K562 (cell line): ENCODE measurements around the gene LRCH1. TPM values are rescaled to one million over a fixed set of nuclear protein-coding genes. Genes with fewer than 3 reads are reported as not detected.

Source experiments
- ATAC-seq: fragments of 200-7000 bp; cut with Tn5 transposase; 3 replicates; pipeline ENCODE4 v1.9.1; 2020; ENCODE audit warnings: moderate library complexity
- BruUV-seq: library from RNA; stranded (reverse); fragments of 400-500 nt; replicated peaks from 2 replicates; lab custom pipeline; 2021; lab: Mats Ljungman, UMichigan
- CTCF ChIA-PET: fragments of 300-600 bp; formaldehyde crosslinking; extraction: SDS; loops from one replicate; lab custom pipeline; 2021; ENCODE audit warnings: low intra/inter-chr PET ratio; lab: Yijun Ruan, JAX
- POLR2A ChIA-PET: fragments of 300-600, 350-650 bp; sonication (Branson Sonifier 250); formaldehyde crosslinking; extraction: SDS; loops from one replicate; lab custom pipeline; 2021; ENCODE audit warnings: antibody characterized with exemption, inconsistent platforms; lab: Yijun Ruan, JAX
- DNase-seq, 4 experiments: peaks; one replicate each; pipeline versions ENCODE4 v3.0.0 to v3.0.0-alpha.2; 2011 to 2018; ENCODE audit warnings: low spot score in 3 of 4, mixed read lengths in 3 of 4; ENCODE audit errors: extremely low read depth in 1 of 4
- FAIRE-seq: peaks from 2 replicates; lab custom pipeline; 2011; peaks lifted over from hg19 to GRCh38; lab: Jason Lieb, UNC
- H2AFZ ChIP-seq: 2 replicates; pipeline ENCODE4 v1.6.0; 2011; ENCODE audit warnings: low read depth, low read length, control low read depth, inconsistent platforms
- H3K27ac ChIP-seq: fragments of 200-600 bp; 3 replicates; pipeline ENCODE4 v1.8.0; 2011; ENCODE audit warnings: low read depth, mild to moderate bottlenecking, control low read depth, inconsistent platforms, low read length, moderate library complexity, mixed read lengths; ENCODE audit errors: extremely low read depth
- H3K27me3 ChIP-seq, 2 experiments: fragments of 300-600 bp in 1 of 2; 2 replicates in 1 of 2; 3 replicates in 1 of 2; pipeline versions ENCODE4 v1.6.0 to v1.8.0; 2011; ENCODE audit warnings: inconsistent platforms in 2 of 2, low read length in 2 of 2, mild to moderate bottlenecking in 1 of 2, mixed read lengths in 1 of 2, moderate library complexity in 1 of 2; ENCODE audit not compliant: control insufficient read depth in 2 of 2, insufficient read depth in 2 of 2
- H3K36me3 ChIP-seq: fragments of 300-600 bp; 3 replicates; pipeline ENCODE4 v1.8.0; 2011; ENCODE audit warnings: mild to moderate bottlenecking, low read length, inconsistent platforms; ENCODE audit not compliant: control insufficient read depth, insufficient read depth
- H3K4me1 ChIP-seq, 2 experiments: fragments of 200-600 bp in 1 of 2; replicated peaks in 1 of 2; 2 replicates in 1 of 2; 3 replicates in 1 of 2; pipeline versions ENCODE4 v1.5.1 to v1.8.0; 2011; ENCODE audit warnings: inconsistent platforms in 2 of 2, low read length in 2 of 2, mild to moderate bottlenecking in 1 of 2, mixed read lengths in 1 of 2, moderate library complexity in 1 of 2; ENCODE audit not compliant: control insufficient read depth in 2 of 2, insufficient read depth in 2 of 2
- H3K4me2 ChIP-seq: 2 replicates; pipeline ENCODE4 v1.6.1; 2011; ENCODE audit warnings: low read length, control low read depth, inconsistent platforms, mixed read lengths; ENCODE audit not compliant: insufficient read depth
- H3K4me3 ChIP-seq: fragments of 200-600 bp; sonication (generic), shearing (Covaris generic); 2 replicates; pipeline ENCODE4 v1.5.1; 2016; ENCODE audit warnings: control low read depth, inconsistent platforms
- H3K79me2 ChIP-seq: fragments of 200-600 bp; 3 replicates; pipeline ENCODE4 v1.8.0; 2011; ENCODE audit warnings: low read length, inconsistent platforms; ENCODE audit not compliant: control insufficient read depth, insufficient read depth
- H3K9ac ChIP-seq, 2 experiments: 2 replicates each; pipeline versions ENCODE4 v1.6.0 to v1.6.1; 2011; ENCODE audit warnings: low read depth in 2 of 2, low read length in 2 of 2, control low read depth in 1 of 2, inconsistent platforms in 1 of 2, mild to moderate bottlenecking in 1 of 2, mixed read lengths in 1 of 2; ENCODE audit not compliant: insufficient read depth in 1 of 2
- H3K9me1 ChIP-seq: one replicate; pipeline ENCODE4 v1.6.0; 2011; ENCODE audit warnings: inconsistent platforms, mild to moderate bottlenecking, low read length, moderate library complexity; ENCODE audit not compliant: control insufficient read depth, insufficient read depth
- H3K9me3 ChIP-seq: replicated peaks from 2 replicates; pipeline ENCODE4 v1.5.1; 2011; ENCODE audit warnings: low read depth, low read length, inconsistent platforms; ENCODE audit not compliant: control insufficient read depth, insufficient read depth
- H4K20me1 ChIP-seq: replicated peaks from 2 replicates; pipeline ENCODE4 v1.6.1; 2011; ENCODE audit warnings: low read length, inconsistent platforms, mixed read lengths; ENCODE audit not compliant: control insufficient read depth, insufficient read depth
- BRD4 ChIP-seq: fragments of 200-600 bp; sonication (generic); IDR thresholded peaks from 2 replicates; pipeline ENCODE4 v1.6.1; 2017; ENCODE audit warnings: inconsistent platforms
- DPF2 ChIP-seq: fragments of 450-650 bp; IDR thresholded peaks from 2 replicates; pipeline ENCODE4 v1.6.1; 2016
- ESRRA ChIP-seq: fragments of 450-650 bp; IDR thresholded peaks from 2 replicates; pipeline ENCODE4 v1.6.1; 2014; ENCODE audit warnings: low read depth, mild to moderate bottlenecking, moderate library complexity, borderline replicate concordance
- ILF3 ChIP-seq: fragments of 450-650 bp; IDR thresholded peaks from 2 replicates; pipeline ENCODE4 v1.6.1; 2018; ENCODE audit warnings: antibody characterized with exemption, mild to moderate bottlenecking, moderate library complexity, borderline replicate concordance
- KDM4B ChIP-seq, 2 experiments: fragments of 450-650 bp in 1 of 2; sonication (generic) in 1 of 2; IDR thresholded peaks; 2 replicates each; pipeline ENCODE4 v1.6.1; 2016 to 2017; ENCODE audit warnings: borderline replicate concordance in 2 of 2, antibody characterized with exemption in 1 of 2, low read depth in 1 of 2, mild to moderate bottlenecking in 1 of 2
- TAF9B ChIP-seq: fragments of 450-650 bp; IDR thresholded peaks from 2 replicates; pipeline ENCODE4 v1.6.1; 2018; ENCODE audit warnings: mild to moderate bottlenecking; ENCODE audit not compliant: partially characterized antibody
- TARDBP ChIP-seq: fragments of 450-650 bp; IDR thresholded peaks from 2 replicates; pipeline ENCODE4 v1.6.1; 2016
- TBP ChIP-seq: optimal IDR thresholded peaks from 2 replicates; pipeline ENCODE3; 2011; ENCODE audit warnings: low read depth, low read length, improper control_type of control experiment
- THAP12 ChIP-seq: fragments of 250-450 bp; sonication (Bioruptor Pico); IDR thresholded peaks from 2 replicates; pipeline ENCODE4 v1.9.0; 2021; ENCODE audit warnings: mild to moderate bottlenecking, inconsistent platforms
- ZBTB7A ChIP-seq: IDR thresholded peaks from 2 replicates; pipeline ENCODE4 v1.6.1; 2011; ENCODE audit warnings: low read depth, mild to moderate bottlenecking, low read length, moderate library complexity, borderline replicate concordance; ENCODE audit not compliant: control insufficient read depth
- ZKSCAN8 ChIP-seq: fragments of 200-800 bp; sonication (Bioruptor generic); IDR thresholded peaks from 2 replicates; pipeline ENCODE4 v1.6.1; 2016; ENCODE audit warnings: missing genetic modification characterization, missing compliant biosample characterization
- ZNF23 ChIP-seq: fragments of 250-450 bp; sonication (Bioruptor Pico); IDR thresholded peaks from 2 replicates; pipeline ENCODE4 v1.4.0; 2020; ENCODE audit warnings: mild to moderate bottlenecking
- ZSCAN32 ChIP-seq: fragments of 450-650 bp; formaldehyde crosslinking; IDR thresholded peaks from 2 replicates; pipeline ENCODE4 v1.4.0; 2020; ENCODE audit warnings: mild to moderate bottlenecking, moderate library complexity
- WGBS: fragments of 100-300 bp; shearing (Covaris generic); methylation state at CpG from one replicate; pipeline ENCODE4 v1.1.6; 2016; ENCODE audit warnings: low coverage, mixed read lengths; ENCODE audit not compliant: insufficient coverage; ENCODE audit errors: missing lambda C conversion rate; 5-methylcytosine and 5-hydroxymethylcytosine counted together
- in situ Hi-C: fragments of 300-500 bp; cut with MboI; formaldehyde crosslinking; loops from 4 replicates; pipeline ENCODE4 v1.15.0; 2018; ENCODE audit warnings: inconsistent platforms, mixed read lengths
- intact Hi-C: fragments of 100-400 bp; cut with micrococcal nuclease; formaldehyde crosslinking; loops from 2 replicates; pipeline ENCODE4 v1.14.2; 2022
- polyA plus RNA-seq, 8 experiments: library from polyadenylated mRNA; depleted of rRNA in 4 of 8; stranded (reverse) in 5 of 8; unstranded in 3 of 8; fragments of >200 nt; fragmentation: Nextera tagmentation in 2 of 8; fragmentation: Illumina TruSeq in 1 of 8; extraction: Ambion mirVana in 2 of 8; extraction: Trizol in 1 of 8; gene quantifications; 2 replicates each; pipeline versions ENCODE4 v1.2.1 to v1.2.3, GENCODE V29; 2011 to 2014; ENCODE audit warnings: inconsistent platforms in 1 of 8, missing spikeins in 1 of 8
- total RNA-seq, 7 experiments: library from RNA; depleted of rRNA in 6 of 7; stranded (reverse); fragments of >200 nt in 6 of 7; fragmentation: Illumina TruSeq in 2 of 7; extraction: Trizol in 2 of 7; gene quantifications; 2 replicates each; pipeline versions ENCODE4 v1.2.1 to v1.2.3, GENCODE V29; 2011 to 2021; ENCODE audit warnings: low replicate concordance in 1 of 7
- TF ChIP-seq, protein P1 (sequence below): sonication (generic); formaldehyde crosslinking; IDR thresholded peaks from 2 replicates; pipeline ENCODE4 v1.9.0; 2022; ENCODE audit warnings: mild to moderate bottlenecking, missing genetic modification reagents

The LRCH1 gene
- total and polyA plus RNA-seq, 9 of the 15 experiments (the other 6 are each of a cell fraction or from before 2014, with no cell fraction given): 1.1 to 6.8 (median 3.7) TPM

- TF ChIP-seq ZNF23 (CRISPR knock-in tag): no peak
- no peak for TF ChIP-seq ZSCAN32 (CRISPR knock-in tag)
- TF ChIP-seq, protein P1, sequence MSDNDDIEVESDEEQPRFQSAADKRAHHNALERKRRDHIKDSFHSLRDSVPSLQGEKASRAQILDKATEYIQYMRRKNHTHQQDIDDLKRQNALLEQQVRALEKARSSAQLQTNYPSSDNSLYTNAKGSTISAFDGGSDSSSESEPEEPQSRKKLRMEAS: no peak
- no peak for TF ChIP-seq TBP
- TF ChIP-seq ZBTB7A: no peak
- no peak for TF ChIP-seq KDM4B (IDR thresholded peaks at IDR 0.05; ENCODE audit: borderline replicate concordance in 2 of 2, low read depth in 1 of 2)
- no peak for TF ChIP-seq ESRRA
Observed at GRCh38 chr13:46761174-46761573, 208.2 kb downstream of the LRCH1 start (continued).

GRCh38 chr13:46761866-46762265 lies 208.9 kb downstream of the LRCH1 start:
- Histone ChIP-seq H3K9me1 (no peaks in the 10 kb centered on the region), H3K4me2 (no peak overlapping the region), H3K4me3 (no peak overlapping the region), H3K27ac (no peak overlapping the region), H3K4me1 (no peaks in the 10 kb centered on the region), H4K20me1 (no peaks in the 10 kb centered on the region), H3K9ac (no peak overlapping the region), H3K36me3 (no peaks in the 10 kb centered on the region), H3K9me3 (no peaks in the 10 kb centered on the region), H3K27me3 (peaks cover 2 to 10% of the 10 kb centered on the region in 2 experiments; a peak in 3 of 5 replicates), H2AFZ (no peak overlapping the region), H3K79me2 (no peaks in the 10 kb centered on the region)
- ChIA-PET CTCF (no interaction called here), POLR2A (no interaction called here)
- no peak for ATAC-seq
- no peak for FAIRE-seq
- 3% methylated on average over 5 of the region's 5 CpGs for WGBS
- no peak for DNase-seq
- intact Hi-C loops: no loop called here
- in situ Hi-C loops: no loop called here
- no TSS peak for BruUV-seq
- no peak for TF ChIP-seq ZKSCAN8 (CRISPR knock-in tag)
- TF ChIP-seq THAP12 (CRISPR knock-in tag): no peak
- TF ChIP-seq TARDBP: no peak
- no peak for TF ChIP-seq BRD4
- TF ChIP-seq ILF3: no peak
- TF ChIP-seq DPF2: no peak
- no peak for TF ChIP-seq TAF9B
